SK-N-MC (cell line): ENCODE data around the gene DSCAML1.

Experiments used
- EZH2 ChIP-seq: fragments of 200-600 bp; sonication (generic); IDR thresholded peaks from one replicate; pipeline ENCODE4 v1.6.1; 2017; ENCODE audit warnings: antibody characterized with exemption
- POLR2AphosphoS5 ChIP-seq: IDR thresholded peaks from 2 replicates; pipeline ENCODE4 v1.6.1; 2012; ENCODE audit warnings: mild to moderate bottlenecking, low read depth, low read length, borderline replicate concordance

- no peak for TF ChIP-seq EZH2
- TF ChIP-seq POLR2AphosphoS5 = no peak
Measured at GRCh38 chr11:117538263-117539135, 258.5 kb downstream of the DSCAML1 start.
